ENCODE data around the gene DYTN.
"Not testable (repeated sequence)": the region's sequence is repeated elsewhere in the genome, so short reads cannot be mapped to it uniquely, and the experiment has no call there.

DYTN gene

GRCh38 chr2:206723288-206723687 is 5.1 kb upstream of the DYTN start:
- no peak for DNase-seq (ENCODE audit: low read depth)
- no peak overlapping the region for H3K4me3 ChIP-seq (ENCODE audit: control insufficient read depth, low read depth, low read length)
- TF ChIP-seq CTCF (conservative IDR thresholded peaks at IDR 0.05; ENCODE audit: control insufficient read depth, insufficient read depth, low read depth, low read length): no peak

- no peak for DNase-seq (ENCODE audit: low read depth)
- no peak for TF ChIP-seq CTCF (conservative IDR thresholded peaks at IDR 0.05; ENCODE audit: control insufficient read depth, insufficient read depth, low read depth, low read length)
- H3K4me3 ChIP-seq (ENCODE audit: control insufficient read depth, low read depth, low read length): no peak overlapping the region
These were observed 3.2 kb upstream of the DYTN start for GRCh38 chr2:206721256-206721920.

- H3K4me3 ChIP-seq (ENCODE audit: control insufficient read depth, low read depth, low read length): no peak overlapping the region
- DNase-seq (ENCODE audit: low read depth): no peak
- no peak for TF ChIP-seq CTCF (conservative IDR thresholded peaks at IDR 0.05; ENCODE audit: control insufficient read depth, insufficient read depth, low read depth, low read length)
These were observed 1.6 kb downstream of the DYTN start for GRCh38 chr2:206716623-206717022.

- not testable (repeated sequence) for H3K4me3 ChIP-seq (ENCODE audit: control insufficient read depth, low read depth, low read length); DNase-seq (ENCODE audit: low read depth)
These were observed 3.0 kb downstream of the DYTN start for GRCh38 chr2:206715183-206715582.

- DNase-seq (ENCODE audit: low read depth): no peak
- TF ChIP-seq CTCF (conservative IDR thresholded peaks at IDR 0.05; ENCODE audit: control insufficient read depth, insufficient read depth, low read depth, low read length): no peak
- no peak overlapping the region for H3K4me3 ChIP-seq (ENCODE audit: control insufficient read depth, low read depth, low read length)
These were observed 4.5 kb downstream of the DYTN start for GRCh38 chr2:206713746-206714145.

GRCh38 chr2:206708286-206708685 is 9.9 kb downstream of the DYTN start:
- no peak for TF ChIP-seq CTCF (conservative IDR thresholded peaks at IDR 0.05; ENCODE audit: control insufficient read depth, insufficient read depth, low read depth, low read length)
- DNase-seq (ENCODE audit: low read depth): no peak
- H3K4me3 ChIP-seq (ENCODE audit: control insufficient read depth, low read depth, low read length): no peak overlapping the region

GRCh38 chr2:206707164-206707701 is 11.0 kb downstream of the DYTN start:
- H3K4me3 ChIP-seq (ENCODE audit: control insufficient read depth, low read depth, low read length): no peak overlapping the region
- TF ChIP-seq CTCF (conservative IDR thresholded peaks at IDR 0.05; ENCODE audit: control insufficient read depth, insufficient read depth, low read depth, low read length): no peak
- DNase-seq (ENCODE audit: low read depth): no peak
